Eye (tissue), 1 donor: ENCODE data around the gene NANP.
A peak's percentile ranks its signal among the peaks of the same experiment; 100 is the strongest.
"Not testable (repeated sequence)": the region's sequence is repeated elsewhere in the genome, so short reads cannot be mapped to it uniquely, and the experiment has no call there.

ENCODE experiments used
- DNase-seq: peaks from one replicate; pipeline ENCODE4 v3.0.0-alpha.2; 2015

The NANP gene, protein sequence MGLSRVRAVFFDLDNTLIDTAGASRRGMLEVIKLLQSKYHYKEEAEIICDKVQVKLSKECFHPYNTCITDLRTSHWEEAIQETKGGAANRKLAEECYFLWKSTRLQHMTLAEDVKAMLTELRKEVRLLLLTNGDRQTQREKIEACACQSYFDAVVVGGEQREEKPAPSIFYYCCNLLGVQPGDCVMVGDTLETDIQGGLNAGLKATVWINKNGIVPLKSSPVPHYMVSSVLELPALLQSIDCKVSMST

GRCh38 chr20:25623736-25624499 lies at the start of gene NANP:
Gene NANP, minus strand, starts transcription at chr20:25624014. Its CDS starts 66 bp downstream, at chr20:25623948.
- peak; percentile 99 for DNase-seq

DNA sequence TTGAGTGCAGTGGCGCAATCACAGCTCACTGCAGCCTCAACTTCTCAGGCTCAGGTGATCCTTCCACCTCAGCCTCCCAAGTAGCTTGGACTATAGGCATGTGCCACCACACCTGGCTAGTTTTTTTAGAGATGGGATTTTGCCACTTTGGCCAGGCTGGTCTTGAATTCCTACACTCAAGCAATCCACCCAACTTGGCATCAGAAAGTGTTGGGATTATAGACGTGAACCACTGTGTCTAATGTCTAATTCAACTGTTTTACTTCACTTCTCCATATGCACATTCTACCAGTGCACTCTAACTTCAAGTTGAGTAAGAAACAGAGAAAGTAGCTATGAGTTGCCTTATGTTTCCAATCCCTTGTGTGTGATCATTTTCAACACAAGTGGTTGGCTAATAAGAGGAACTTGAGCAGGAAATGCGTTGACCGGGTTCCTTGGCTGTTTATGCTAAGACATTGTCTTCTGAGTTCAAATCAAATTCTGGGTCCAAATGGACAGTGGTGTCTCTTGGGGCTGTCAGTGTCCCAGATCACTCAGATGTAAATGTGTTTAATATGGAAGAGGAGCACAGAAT lies 48.9 kb upstream of the NANP start:
- DNase-seq: no peak

- no peak for DNase-seq
Observed at GRCh38 chr20:25669826-25670422, 46.1 kb upstream of the NANP start.

DNA sequence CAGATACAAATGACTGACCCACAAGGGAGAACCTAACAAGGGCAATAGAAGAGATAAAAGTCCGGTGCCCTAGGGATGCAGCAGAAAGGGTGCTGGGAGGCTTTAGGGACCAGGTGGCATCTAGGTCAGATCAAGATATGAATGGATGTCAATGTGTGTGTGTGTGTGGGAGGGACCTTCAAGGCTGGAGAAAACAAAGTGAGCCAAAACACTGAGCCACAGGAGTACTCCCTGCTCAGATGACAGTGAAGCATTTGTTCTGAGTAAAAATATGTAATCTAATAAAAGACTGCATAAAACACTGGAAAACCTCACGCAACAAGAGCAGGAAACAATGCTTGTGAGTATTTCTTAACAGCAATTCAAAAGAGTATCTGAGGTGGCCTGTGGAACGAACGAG lies 44.6 kb upstream of the NANP start:
- no peak for DNase-seq

GRCh38 chr20:25659999-25660398 lies 36.2 kb upstream of the NANP start:
- DNase-seq: no peak

GRCh38 chr20:25654487-25654886 lies 30.7 kb upstream of the NANP start:
- no peak for DNase-seq

DNA sequence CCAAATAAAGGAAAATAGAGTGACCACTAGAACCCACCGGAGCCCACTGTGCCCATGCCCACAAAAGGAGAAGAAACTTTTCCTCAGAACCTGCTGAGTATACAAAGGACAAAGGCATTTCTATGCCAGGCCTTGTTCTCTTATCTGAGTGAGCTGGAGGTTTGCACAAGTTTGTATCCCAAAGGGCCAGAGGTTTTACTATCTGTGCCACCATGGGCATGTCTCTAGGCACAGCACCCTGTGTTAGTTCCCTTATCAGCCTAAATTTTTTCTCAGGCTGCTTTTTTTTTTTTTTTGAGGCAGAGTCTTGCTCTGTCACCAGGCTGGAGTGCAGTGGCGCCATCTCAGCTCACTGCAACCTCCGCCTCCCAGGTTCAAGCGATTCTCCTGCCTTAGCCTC lies 29.1 kb upstream of the NANP start:
- DNase-seq: not testable (repeated sequence)

DNA sequence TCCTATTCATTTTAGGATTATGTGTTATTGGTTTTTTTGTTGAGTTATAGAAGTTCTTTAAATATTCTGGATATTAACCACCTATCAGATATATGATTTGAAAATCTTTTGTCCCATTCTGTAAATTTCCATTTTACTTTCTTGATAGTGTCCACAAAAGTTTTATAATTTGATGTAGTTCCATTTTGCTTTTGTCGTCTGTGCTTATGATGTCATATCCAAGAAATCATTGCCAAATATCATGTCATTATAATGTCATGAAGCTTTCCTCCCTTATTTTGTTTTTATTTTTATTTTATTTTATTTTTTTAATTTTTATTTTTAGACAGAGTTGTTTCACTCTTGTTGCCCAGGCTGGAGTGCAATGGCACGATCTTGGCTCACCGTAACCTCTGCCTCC lies 21.0 kb upstream of the NANP start:
- DNase-seq: no peak

GRCh38 chr20:25643716-25644115 lies 19.9 kb upstream of the NANP start:
- no peak for DNase-seq

DNA sequence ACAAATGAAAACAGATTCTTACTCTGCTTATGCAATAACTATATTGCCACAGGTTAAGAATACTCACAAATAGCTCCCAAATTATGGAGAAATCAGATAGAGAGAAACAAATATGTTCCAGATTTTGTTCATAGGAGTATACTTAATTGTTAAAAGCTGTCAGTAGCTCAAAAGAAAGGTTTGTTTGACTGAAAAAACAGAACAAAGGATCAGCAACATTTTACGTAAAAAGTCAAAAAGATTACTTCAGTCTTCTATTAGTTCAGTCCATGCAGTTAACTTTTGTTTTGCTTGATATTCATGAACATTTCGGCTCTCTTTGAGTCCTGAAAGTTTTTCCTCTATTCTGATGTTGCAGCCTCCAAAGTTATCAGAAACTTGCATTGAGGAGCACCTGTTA lies 13.4 kb upstream of the NANP start:
- DNase-seq: peak; percentile 35

- no peak for DNase-seq
Observed at GRCh38 chr20:25632940-25633790, 9.4 kb upstream of the NANP start.

DNA sequence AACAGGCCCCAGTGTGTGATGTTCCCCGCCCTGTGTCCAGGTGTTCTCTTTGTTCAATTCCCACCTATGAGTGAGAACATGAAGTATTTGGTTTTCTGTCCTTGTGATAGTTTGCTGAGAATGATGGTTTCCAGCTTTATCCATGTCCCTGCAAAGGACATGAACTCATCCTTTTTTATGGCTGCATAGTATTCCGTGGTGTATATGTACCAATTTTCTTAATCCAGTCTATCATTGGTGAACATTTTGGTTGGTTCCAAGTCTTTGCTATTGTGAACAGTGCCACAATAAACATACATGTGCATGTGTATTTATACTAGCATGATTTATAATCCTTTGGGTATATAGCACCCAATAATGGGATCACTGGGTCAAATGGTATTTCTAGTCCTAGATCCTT lies 6.8 kb upstream of the NANP start:
- DNase-seq: not testable (repeated sequence)

- no peak for DNase-seq
Observed at GRCh38 chr20:25629816-25630499, 6.1 kb upstream of the NANP start.

GRCh38 chr20:25626779-25627178 lies 3.0 kb upstream of the NANP start:
- no peak for DNase-seq

DNA sequence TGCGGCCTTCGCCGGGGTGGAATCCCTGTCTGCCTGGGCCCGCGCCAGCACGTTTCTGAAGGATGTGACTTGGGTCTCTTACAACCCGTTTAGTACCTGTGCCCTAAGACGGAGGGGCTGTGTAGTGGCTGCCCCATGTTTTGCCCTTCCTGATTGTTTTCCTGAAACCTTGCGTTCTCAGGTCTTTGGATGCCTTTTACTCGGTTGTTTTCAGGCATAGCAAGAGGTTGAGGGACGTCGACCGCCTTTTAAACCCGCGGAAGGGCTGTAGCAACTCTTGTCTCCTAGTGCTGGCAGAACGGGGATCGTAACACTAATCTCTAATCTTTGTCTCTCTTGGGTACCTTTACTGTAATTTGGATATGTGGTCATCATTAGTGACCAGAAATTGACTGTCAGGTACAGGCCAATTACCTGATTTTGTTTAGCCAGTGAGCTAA lies 706 bp upstream of the NANP start:
- DNase-seq: no peak

- no peak for DNase-seq
Observed at GRCh38 chr20:25623225-25623735, 534 bp downstream of the NANP start.

- no peak for DNase-seq
Observed at GRCh38 chr20:25622450-25623224, 1.2 kb downstream of the NANP start.

DNA sequence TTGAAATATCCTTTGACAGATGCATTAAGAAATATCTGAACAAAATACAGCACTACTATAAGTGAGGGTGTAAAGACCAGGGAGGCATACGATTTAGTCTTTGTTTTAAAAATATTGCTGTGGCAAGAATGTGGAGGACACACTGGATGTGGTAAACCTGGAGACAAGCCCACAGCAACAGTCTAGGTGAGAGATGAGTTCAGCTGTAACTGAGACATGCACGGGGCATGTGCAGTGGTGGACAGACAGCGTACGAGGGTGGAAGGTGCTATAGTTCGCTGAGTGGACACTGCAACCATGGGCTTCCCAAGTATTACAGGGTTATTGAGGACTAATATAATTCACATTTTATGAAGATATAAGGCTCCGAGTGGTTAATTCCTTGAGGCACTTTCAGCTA lies 1.8 kb downstream of the NANP start:
- DNase-seq: no peak

DNA sequence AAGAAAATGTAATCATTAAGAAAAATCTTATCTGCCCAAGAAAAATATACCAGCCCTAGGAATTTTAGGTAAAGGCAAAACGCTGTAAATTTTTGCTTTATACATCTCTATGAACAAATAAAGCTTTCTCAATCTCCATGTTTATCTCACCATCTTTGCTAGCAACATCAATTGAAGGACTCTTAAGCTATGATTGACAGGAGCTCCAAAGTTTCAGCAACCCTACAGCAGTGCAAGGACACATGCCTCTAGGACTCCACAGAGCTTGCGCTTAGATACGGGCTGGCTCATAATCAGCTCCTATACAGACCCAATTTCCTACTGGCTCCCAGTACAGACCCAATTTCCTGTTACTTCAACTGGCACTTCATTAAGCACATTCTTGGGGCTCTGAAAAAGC lies 4.3 kb downstream of the NANP start:
- no peak for DNase-seq

DNA sequence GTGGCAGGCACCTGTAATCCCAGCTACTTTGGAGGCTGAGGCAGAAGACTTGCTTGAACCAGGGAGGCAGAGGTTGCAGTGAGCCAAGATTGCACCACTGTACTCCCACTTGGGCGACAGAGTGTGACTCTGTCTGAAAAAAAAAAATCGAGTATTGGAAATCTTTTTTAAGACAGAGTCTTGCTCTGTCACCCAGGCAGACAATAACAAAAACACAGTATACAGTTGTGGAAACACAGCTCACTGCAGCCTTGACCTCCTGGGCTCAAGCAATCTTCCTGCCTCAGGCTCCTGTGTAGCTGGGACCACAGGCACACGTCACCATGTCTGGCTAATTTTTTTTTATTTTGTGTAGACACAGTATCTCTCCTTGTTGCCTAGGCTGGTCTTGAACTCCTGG lies 15.0 kb downstream of the NANP start:
- DNase-seq: no peak

DNA sequence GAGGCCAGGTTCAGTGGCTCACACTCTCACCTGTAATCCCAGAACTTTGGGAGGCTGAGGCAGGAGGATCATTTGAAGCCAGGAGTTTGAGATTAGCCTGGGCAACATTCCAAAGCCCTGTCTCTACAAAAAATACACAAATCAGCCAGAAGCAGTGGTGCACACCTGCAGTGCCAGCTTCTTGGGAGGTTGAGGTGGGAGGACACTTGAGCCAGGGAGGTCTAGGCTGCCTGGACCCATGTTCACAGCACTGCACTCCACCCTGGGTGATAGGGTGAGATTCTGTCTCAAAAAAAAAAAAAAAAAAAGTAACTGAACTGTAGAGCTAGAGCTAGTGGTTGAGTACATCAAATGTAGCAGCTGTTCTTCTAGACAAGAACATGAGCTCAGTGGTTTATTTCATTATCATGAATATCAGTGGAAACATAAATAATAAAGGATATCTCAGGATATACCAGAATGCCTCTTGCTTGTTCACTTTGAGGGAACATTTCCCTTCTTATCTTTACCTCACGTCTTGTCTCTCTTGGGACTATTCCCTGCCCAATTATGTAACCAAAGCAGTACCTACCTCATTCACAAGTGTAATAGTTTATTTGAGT lies 17.6 kb downstream of the NANP start:
- DNase-seq: no peak
